GM12864 (cell line): ENCODE measurements around the gene HLCS.
"Not testable (repeated sequence)": the region's sequence is repeated elsewhere in the genome, so short reads cannot be mapped to it uniquely, and the experiment has no call there.

Experiments used
- DNase-seq: peaks from one replicate; pipeline ENCODE4 v3.0.0-alpha.2; 2011; ENCODE audit warnings: low read depth
- H3K4me3 ChIP-seq: 2 replicates; pipeline ENCODE4 v1.5.1; 2011; ENCODE audit warnings: mild to moderate bottlenecking, low read depth, low read length, control low read depth
- TF ChIP-seq, protein P1 (sequence below): IDR thresholded peaks from 2 replicates; pipeline ENCODE4 v1.5.1; 2011; ENCODE audit warnings: low read depth, mild to moderate bottlenecking, moderate library complexity, low read length, control low read depth, inconsistent platforms; ENCODE audit errors: missing control alignments

The HLCS gene

DNA sequence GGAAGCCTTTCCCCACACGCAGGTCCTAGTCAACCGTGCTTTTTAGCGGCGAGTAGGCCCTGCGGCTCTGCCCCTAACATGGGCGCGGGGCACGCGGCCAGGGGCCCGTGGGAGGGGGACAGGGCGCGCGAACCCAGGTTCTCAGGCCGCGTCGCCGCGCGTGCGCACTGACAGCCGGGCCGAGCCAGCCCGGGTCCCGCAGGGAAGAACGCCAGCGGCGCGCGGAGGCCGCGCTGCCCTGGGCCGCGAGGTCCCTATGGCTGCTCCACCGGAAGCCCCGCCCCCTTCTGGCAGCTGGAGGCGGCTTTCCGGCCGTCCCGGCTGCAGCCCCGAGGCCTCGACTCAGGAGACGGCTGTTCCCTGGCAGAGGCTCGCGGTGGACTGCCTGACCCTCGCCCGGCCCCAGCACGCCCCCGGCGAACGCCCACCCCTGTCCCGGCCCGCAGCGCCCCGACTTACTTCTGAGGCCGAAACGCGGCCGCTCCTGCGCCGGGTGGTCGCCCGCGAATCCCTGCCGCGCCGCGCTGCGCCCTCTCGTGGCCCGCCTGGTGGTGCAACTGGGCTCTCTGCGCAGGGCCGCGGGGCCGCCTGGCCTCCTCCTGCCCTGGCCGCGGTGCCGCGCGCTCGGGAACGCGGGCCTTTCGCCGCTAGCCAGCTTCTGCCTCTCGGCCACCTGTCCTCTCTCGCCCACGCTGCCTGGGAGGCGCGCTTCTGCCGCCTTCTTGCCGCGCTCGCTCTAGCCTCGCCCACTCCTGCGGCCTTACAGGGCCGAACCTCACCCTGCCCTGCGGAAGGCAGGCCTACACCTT, 23.4 kb upstream of the HLCS start:
- H3K4me3 ChIP-seq: peak overlapping the region; percentile 60
- TF ChIP-seq, protein P1, sequence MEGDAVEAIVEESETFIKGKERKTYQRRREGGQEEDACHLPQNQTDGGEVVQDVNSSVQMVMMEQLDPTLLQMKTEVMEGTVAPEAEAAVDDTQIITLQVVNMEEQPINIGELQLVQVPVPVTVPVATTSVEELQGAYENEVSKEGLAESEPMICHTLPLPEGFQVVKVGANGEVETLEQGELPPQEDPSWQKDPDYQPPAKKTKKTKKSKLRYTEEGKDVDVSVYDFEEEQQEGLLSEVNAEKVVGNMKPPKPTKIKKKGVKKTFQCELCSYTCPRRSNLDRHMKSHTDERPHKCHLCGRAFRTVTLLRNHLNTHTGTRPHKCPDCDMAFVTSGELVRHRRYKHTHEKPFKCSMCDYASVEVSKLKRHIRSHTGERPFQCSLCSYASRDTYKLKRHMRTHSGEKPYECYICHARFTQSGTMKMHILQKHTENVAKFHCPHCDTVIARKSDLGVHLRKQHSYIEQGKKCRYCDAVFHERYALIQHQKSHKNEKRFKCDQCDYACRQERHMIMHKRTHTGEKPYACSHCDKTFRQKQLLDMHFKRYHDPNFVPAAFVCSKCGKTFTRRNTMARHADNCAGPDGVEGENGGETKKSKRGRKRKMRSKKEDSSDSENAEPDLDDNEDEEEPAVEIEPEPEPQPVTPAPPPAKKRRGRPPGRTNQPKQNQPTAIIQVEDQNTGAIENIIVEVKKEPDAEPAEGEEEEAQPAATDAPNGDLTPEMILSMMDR: peak; percentile 73
- DNase-seq: no peak

DNA sequence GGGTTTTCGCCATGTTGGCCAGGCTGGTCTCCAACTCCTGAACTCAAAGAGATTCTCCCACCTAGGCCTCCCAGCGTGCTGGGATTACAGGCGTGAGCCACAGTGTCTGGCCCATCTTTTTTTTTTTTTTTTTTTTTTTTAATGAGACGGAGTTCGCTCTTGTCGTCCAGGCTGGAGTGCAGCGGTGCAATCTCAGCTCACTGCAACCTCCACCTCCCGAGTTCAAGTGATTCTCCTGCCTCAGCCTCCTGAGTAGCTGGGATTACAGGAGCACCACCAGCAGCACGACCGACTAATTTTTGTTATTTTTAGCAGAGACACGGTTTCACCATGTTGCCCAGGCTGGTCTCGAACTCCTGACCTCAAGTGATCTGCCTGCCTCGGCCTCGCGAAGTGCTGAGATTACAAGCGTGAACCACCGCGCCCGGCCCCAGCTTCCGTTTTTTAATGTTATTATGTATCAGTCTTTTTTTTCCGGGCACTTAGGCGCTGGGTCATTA, 22.8 kb upstream of the HLCS start:
- peak overlapping the region; percentile 60 for H3K4me3 ChIP-seq
- not testable (repeated sequence) for DNase-seq

DNA sequence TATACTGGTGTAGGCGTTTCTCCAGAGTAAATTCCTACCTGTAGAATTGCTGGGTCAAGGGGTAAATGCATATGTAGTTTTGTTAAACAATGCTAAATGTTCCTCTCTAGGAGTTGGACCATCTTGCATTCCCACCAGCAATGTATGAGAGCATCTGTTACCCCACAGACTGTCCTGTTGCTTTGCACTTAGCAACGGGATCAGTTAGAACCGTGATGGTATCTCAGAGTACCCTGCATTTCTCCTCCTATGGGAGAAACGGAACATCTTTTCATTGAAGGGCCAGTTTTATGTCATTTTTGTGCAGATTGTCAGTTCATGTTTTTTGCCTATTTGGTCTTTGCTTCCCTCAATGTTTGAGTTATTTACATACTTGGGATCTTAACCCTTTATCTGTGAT, 22.1 kb upstream of the HLCS start:
- no peak for DNase-seq
- no peak overlapping the region for H3K4me3 ChIP-seq
- TF ChIP-seq, protein P1: no peak

DNA sequence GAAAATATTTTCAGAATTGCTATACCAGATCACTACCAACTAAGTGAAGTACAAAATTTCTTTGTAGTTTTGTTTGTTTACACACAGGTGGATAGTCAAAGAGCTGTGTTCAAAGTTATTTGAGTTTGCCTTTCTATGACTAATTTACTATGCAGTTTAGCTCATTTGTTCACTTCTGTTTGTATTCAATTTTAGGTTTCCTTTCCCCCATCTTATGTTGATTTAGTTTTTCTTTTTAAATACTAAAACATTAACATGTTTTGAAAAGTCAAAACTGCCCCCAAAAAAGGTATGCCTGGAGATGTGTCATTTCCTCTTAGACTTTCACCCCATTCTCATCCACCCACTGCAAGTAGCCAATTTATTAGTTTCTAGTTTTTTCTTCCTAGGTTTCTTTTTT, 21.4 kb upstream of the HLCS start:
- DNase-seq: no peak
- TF ChIP-seq, protein P1: no peak
- no peak overlapping the region for H3K4me3 ChIP-seq

DNA sequence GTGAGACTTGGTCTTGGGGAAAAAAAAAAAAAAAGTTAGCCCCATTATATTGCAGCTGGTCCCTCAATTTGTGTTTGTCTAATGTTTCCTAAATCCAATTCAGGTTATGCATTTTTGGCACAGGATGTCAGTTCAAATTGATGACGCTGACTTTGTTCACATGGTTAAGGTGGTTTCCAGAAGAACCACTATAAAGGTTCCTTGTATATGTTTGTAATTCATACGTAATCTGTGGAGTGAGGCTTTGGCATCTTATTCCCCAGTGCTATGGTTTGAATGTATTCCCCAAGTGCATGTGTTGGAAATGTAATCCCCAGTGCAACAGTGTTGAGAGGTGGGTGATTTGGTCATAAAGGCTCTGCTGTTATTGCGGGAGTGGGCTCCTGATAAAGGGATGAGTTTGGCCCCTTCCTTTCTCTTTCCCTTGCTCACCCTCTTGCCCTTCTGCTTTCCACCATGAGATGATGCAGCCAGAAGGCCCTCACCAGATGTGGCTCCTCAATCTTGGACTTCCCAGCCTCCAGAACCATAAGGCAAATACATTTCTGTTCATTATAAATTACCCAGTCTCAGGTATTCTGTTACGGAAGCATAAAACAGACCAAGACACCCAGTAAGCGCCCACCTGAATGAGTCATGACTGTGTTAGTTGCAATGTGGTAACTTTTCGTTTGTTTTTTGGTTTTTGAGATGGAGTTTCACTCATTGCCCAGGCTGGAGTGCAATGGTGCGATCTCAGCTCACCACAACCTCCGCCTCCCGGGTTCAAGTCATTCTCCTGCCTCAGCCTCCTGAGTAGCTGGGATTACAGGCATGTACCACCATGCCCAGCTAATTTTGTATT, 19.5 kb upstream of the HLCS start:
- TF ChIP-seq, protein P1: no peak

DNA sequence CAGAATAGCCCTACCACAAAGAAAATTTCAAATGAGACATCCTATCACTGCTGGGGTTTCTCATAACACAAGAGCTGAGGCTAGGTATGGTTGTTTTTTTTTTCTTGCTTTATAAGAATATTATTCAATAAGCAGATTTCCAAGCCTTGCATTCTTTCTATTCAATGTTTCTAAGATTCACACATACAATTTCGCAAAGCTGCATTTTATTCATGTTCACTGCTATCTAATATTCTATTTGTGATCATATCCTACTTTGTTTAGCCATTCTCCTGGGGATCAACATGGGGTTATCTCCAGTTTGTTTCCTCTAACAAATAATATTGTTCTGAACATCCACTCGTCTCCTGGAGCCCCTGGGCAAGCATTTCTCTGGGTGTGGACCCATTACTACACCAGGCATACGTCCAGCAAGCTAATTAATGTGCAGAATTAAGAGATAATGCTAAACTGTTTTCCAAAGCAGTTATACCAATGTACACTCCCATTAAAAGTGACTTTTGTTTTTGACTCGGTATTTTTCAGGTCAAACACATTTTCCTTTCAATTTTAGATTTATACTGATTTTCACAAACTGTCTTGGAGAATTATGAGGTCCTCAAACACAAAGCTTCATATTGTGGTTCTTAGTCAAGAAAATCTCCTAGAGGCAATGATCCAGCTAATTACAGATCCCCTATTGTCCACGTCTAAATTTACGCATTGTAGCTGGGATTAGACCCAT, 15.7 kb upstream of the HLCS start:
- no peak for DNase-seq
- no peak overlapping the region for H3K4me3 ChIP-seq
- TF ChIP-seq, protein P1: no peak

More for the DNA sequence above, 19.5 kb upstream of the HLCS start:
- H3K4me3 ChIP-seq: no peak overlapping the region
- no peak for DNase-seq

DNA sequence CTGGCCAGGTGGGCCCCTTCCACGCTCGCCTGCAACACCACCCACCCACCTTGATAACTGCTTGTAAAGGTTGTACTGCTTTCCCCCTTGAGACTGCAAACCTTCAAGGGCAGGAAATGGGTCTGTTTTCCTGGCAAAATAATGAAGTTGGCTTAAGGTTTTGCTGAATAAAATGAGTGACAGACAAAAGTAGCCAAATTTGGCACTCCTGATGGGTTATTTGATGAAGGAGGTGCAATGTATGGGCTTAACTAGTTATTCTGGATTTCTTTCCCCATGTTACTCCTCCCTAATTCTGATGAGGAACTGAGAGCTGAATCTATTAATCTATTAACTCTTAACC, 14.6 kb upstream of the HLCS start:
- H3K4me3 ChIP-seq: peak overlapping the region; percentile 43
- no peak for DNase-seq
- TF ChIP-seq, protein P1: no peak
